Measurements from ENCODE around the gene TAGLN3. TPM values are rescaled to one million over a fixed set of nuclear protein-coding genes. Genes with fewer than 3 reads are reported as not detected.

Gene TAGLN3
- total RNA-seq, 1 experiment from 2014 or later: not detected

- H3K4me1 ChIP-seq: 0 out of 2 replicates have a peak, but pooled peaks cover 6% of the 10 kb centered on the region
- BruUV-seq (replicated peaks): no TSS peak
- ChIA-PET CTCF (no interaction called here), POLR2A (no interaction called here)
- H3K4me3 ChIP-seq (ENCODE audit: low read depth, low read length): no peak overlapping the region
- H3K4me1 Mint-ChIP-seq (ENCODE audit: low read depth, unreplicated experiment): no peaks in the 10 kb centered on the region
- no peaks in the 10 kb centered on the region for H3K9me3 Mint-ChIP-seq (ENCODE audit: unreplicated experiment)
- no peak for TF ChIP-seq CTCF (IDR thresholded peaks at IDR 0.05; ENCODE audit: insufficient read depth in 1 of 2, low read depth in 1 of 2, low read length in 1 of 2, severe bottlenecking in 1 of 2, unreplicated experiment in 1 of 2)
- no peak overlapping the region for H3K27ac Mint-ChIP-seq (ENCODE audit: unreplicated experiment)
- H3K4me3 Mint-ChIP-seq (ENCODE audit: unreplicated experiment): no peak overlapping the region
- no peaks in the 10 kb centered on the region for H3K36me3 Mint-ChIP-seq (ENCODE audit: insufficient read depth, unreplicated experiment)
- H3K27me3 Mint-ChIP-seq (ENCODE audit: insufficient read depth, unreplicated experiment): no peaks in the 10 kb centered on the region
- H3K9me3 ChIP-seq: no peaks in the 10 kb centered on the region
- DNase-seq: no peak
- no peaks in the 10 kb centered on the region for H3K27me3 ChIP-seq (replicated peaks; ENCODE audit: control insufficient read depth, insufficient read depth, low read length)
- no peaks in the 10 kb centered on the region for H3K36me3 ChIP-seq (ENCODE audit: control insufficient read depth, insufficient read depth, low read length)
- intact Hi-C loops (cut with micrococcal nuclease; ENCODE audit: unreplicated experiment): no loop called here
Measured at GRCh38 chr3:112010636-112011035, 11.9 kb downstream of the TAGLN3 start.

GRCh38 chr3:112011376-112011940 lies 12.7 kb downstream of the TAGLN3 start:
- no peak overlapping the region for H3K4me3 ChIP-seq (ENCODE audit: low read depth, low read length)
- no TSS peak for BruUV-seq (replicated peaks)
- Mint-ChIP-seq H3K27ac (ENCODE audit: unreplicated experiment) (no peak overlapping the region), H3K9me3 (ENCODE audit: unreplicated experiment) (no peaks in the 10 kb centered on the region), H3K27me3 (ENCODE audit: insufficient read depth, unreplicated experiment) (no peaks in the 10 kb centered on the region), H3K36me3 (ENCODE audit: insufficient read depth, unreplicated experiment) (no peaks in the 10 kb centered on the region), H3K4me1 (ENCODE audit: low read depth, unreplicated experiment) (no peaks in the 10 kb centered on the region), H3K4me3 (ENCODE audit: unreplicated experiment) (no peak overlapping the region)
- TF ChIP-seq CTCF (IDR thresholded peaks at IDR 0.05; ENCODE audit: insufficient read depth in 1 of 2, low read depth in 1 of 2, low read length in 1 of 2, severe bottlenecking in 1 of 2, unreplicated experiment in 1 of 2): no peak
- 0 out of 2 replicates have a peak, but pooled peaks cover 6% of the 10 kb centered on the region for H3K4me1 ChIP-seq
- no peak for DNase-seq
- intact Hi-C loops (cut with micrococcal nuclease; ENCODE audit: unreplicated experiment): no loop called here
- H3K27me3 ChIP-seq (replicated peaks; ENCODE audit: control insufficient read depth, insufficient read depth, low read length): no peaks in the 10 kb centered on the region
- ChIA-PET CTCF (no interaction called here), POLR2A (interaction anchor here (0.6 kb wide), 1 partner anchor 148 kb away, joined by 3 read pairs; no protein-coding TSS in a partner anchor)
- no peaks in the 10 kb centered on the region for H3K36me3 ChIP-seq (ENCODE audit: control insufficient read depth, insufficient read depth, low read length)
- H3K9me3 ChIP-seq: no peaks in the 10 kb centered on the region

- Mint-ChIP-seq H3K4me1 (ENCODE audit: low read depth, unreplicated experiment) (no peaks in the 10 kb centered on the region), H3K9me3 (ENCODE audit: unreplicated experiment) (no peaks in the 10 kb centered on the region), H3K4me3 (ENCODE audit: unreplicated experiment) (no peak overlapping the region), H3K27ac (ENCODE audit: unreplicated experiment) (no peak overlapping the region), H3K27me3 (ENCODE audit: insufficient read depth, unreplicated experiment) (no peaks in the 10 kb centered on the region), H3K36me3 (ENCODE audit: insufficient read depth, unreplicated experiment) (no peaks in the 10 kb centered on the region)
- Histone ChIP-seq H3K4me3 (ENCODE audit: low read depth, low read length) (no peak overlapping the region), H3K36me3 (ENCODE audit: control insufficient read depth, insufficient read depth, low read length) (no peaks in the 10 kb centered on the region), H3K9me3 (no peaks in the 10 kb centered on the region), H3K4me1 (0 out of 2 replicates have a peak, but pooled peaks cover 6% of the 10 kb centered on the region), H3K27me3 (replicated peaks; ENCODE audit: control insufficient read depth, insufficient read depth, low read length) (no peaks in the 10 kb centered on the region)
- BruUV-seq (replicated peaks): no TSS peak
- no peak for TF ChIP-seq CTCF (IDR thresholded peaks at IDR 0.05; ENCODE audit: insufficient read depth in 1 of 2, low read depth in 1 of 2, low read length in 1 of 2, severe bottlenecking in 1 of 2, unreplicated experiment in 1 of 2)
- intact Hi-C loops (cut with micrococcal nuclease; ENCODE audit: unreplicated experiment): no loop called here
- ChIA-PET POLR2A (interaction anchor here (0.6 kb wide), 1 partner anchor 148 kb away, joined by 3 read pairs; no protein-coding TSS in a partner anchor), CTCF (interaction anchor here (1.5 to 2.3 kb wide), 9 partner anchors 10 to 343 kb away, joined by 4 to 66 read pairs (median 11); partner anchors contain the start of gene ABHD10)
- DNase-seq: no peak
Measured at GRCh38 chr3:112012205-112012992, 13.7 kb downstream of the TAGLN3 start.

Data from Caco-2 (cell line).